DMS 273 (cell line): ENCODE results near the gene OSBPL8.
"Not testable (repeated sequence)": the region's sequence is repeated elsewhere in the genome, so short reads cannot be mapped to it uniquely, and the experiment has no call there.

Source experiments
- DNase-seq: peaks from one replicate; lab custom pipeline; 2025; ENCODE audit not compliant: unreplicated experiment; lab: John Stamatoyannopoulos, UW

Gene OSBPL8

GRCh38 chr12:76426160-76426559, 133.4 kb downstream of the OSBPL8 start:
- DNase-seq: no peak

DNA sequence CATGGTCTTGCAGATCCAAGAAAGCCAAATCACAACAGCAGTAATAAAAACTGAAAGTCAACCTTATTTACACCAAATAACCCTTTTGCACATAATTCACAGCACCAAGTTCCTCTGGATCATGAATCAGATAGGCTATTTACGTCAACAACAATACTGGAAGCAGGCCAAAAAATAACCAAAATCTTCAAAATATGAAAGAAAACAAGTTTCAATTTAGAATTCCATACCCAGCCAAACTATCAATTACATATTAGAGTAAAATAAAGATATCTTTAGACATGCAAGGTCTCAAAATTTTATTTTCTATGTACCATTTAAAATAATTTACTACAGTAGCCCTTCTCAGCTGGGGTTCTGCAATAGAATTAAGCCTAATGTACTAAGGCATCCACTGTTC, 134.6 kb downstream of the OSBPL8 start:
- peak; percentile 2 for DNase-seq

DNA sequence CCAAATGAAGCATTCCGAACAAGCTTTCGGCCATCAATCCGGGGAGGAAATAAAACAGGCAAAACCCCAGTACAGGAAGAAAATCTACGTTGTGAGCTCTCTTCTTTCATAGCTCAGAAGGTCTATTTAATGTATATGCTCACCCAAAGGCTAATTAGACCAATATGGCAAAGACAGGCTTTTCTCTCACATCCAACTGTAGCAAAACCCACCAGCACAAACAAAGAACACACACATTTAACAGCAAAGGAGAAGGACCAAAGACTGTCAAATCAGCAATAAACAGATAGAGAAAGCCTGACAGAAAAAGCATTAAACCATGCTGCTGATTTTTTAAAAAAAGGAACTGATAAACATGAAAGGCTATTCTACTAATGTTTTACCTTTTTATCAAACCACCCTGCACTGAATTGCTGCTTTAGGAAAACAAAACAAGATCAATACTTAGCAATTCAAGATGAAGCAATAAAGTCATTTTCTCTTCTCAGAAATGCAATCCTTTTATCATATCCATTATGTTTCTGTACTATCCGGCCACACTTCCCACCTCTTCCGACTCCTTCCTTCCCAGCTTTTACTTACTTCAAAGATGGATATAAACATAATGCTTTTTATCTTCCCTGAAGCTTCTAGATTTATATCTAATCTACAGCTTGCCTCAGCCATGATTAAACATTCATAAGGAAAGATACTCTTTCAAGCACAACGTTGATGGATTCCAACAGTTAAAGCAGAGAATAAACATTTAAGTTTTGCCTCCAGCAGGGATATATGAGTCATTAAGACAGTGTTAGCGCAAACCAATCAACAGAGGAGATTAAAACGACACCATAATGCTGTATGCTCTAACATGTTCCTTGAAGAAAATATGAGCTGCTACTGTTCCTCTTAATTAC, 136.8 kb downstream of the OSBPL8 start:
- peak; percentile 3 for DNase-seq

GRCh38 chr12:76422154-76422542, 137.4 kb downstream of the OSBPL8 start:
- no peak for DNase-seq

- DNase-seq: no peak
Observed at GRCh38 chr12:76421046-76421445, 138.5 kb downstream of the OSBPL8 start.

- no peak for DNase-seq
Observed at GRCh38 chr12:76420222-76420621, 139.3 kb downstream of the OSBPL8 start.

DNA sequence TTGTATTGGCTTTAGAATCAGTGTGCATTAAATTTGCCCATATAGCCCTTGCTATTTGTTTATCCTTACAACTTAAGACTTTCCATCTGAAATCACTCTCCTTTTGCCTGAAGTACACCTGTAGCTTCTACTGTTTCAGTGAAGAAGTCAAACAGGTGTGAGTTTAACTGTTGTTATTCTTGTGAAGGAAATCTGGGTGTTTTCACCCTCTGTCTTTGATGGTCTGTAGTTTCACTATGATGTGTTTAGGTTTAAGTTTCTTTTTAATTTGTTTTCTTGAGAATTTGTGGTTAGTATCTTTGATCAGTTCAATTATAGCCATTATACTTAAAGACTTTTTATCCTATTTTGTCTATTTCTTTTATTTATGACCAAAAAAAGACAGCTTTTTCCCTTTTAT, 142.5 kb downstream of the OSBPL8 start:
- DNase-seq: no peak

DNA sequence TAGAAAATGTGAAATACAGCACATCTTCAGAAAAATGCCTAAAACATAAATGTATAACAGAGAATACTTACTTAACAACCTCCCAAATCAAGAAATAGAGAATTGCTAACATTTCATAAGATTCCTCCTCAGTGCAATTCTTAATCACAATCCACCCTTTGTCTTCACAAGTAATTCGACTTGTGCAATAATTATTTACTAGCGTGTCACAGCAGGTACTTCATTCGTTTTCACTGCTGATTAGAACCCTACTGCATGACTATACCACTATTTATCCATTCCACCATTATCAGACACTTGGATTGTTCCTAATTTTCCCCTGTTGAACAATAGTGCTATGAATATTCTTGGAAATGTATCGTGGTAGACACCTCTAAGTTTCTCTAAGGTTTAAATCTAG, 146.4 kb downstream of the OSBPL8 start:
- DNase-seq: no peak

DNA sequence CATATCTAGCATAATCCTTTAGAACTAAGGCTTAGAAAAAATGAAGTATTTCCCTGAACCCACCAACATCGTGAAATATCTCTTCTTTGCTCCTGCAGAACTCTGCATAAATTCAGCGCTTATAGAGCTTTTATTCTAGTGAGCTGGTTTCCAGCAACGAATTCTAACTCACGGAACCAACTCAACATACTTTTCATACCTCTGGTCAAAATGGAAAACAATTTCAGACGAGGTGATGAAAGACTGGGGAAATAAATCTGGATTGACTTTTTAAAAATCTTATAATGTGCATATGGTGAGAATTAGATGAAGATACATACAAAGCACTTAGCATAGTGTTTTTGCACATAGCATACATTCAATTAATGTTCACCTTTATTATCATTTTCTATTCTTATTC, 148.8 kb downstream of the OSBPL8 start:
- DNase-seq: no peak

GRCh38 chr12:76410371-76410770, 149.2 kb downstream of the OSBPL8 start:
- DNase-seq: no peak

DNA sequence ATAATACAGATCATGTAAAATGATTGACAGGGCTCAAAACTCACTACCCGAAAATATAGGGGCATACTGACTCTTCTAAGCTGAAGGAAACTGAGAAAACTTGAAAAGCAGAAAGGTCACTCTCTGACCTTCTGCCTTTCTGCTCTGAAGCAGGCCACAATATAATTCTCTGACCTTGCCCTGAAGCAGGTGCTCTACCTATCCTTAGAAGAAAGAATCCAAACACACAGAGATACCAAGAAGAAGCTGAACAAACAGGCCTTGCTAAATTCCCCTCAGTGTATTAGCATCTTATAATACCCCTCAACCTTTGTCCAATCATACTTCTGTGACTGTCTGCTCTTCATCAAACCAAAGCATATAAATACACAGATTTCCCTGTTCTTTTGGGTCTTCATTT, 150.5 kb downstream of the OSBPL8 start:
- DNase-seq: no peak

DNA sequence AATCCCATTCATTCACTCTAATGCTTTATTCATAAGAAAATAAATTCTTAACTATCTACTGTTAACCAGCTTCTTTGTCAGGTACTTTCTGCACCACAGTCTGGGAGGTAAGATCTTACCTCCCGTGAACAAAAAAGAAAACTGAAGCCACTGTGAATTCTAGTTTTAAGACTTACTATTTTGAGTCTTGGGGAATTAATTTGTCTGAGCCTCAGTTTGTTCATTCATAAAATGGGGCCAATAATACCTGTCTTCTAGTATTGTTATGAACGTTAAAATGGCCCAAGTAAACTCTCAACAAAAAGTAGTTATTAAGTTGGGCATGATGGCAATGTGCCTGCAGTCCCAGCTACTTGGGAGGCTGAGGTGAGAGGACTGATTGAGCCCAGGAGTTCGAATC, 151.9 kb downstream of the OSBPL8 start:
- no peak for DNase-seq

- no peak for DNase-seq
Observed at GRCh38 chr12:76402259-76402658, 157.3 kb downstream of the OSBPL8 start.

GRCh38 chr12:76400136-76400535, 159.4 kb downstream of the OSBPL8 start:
- no peak for DNase-seq

DNA sequence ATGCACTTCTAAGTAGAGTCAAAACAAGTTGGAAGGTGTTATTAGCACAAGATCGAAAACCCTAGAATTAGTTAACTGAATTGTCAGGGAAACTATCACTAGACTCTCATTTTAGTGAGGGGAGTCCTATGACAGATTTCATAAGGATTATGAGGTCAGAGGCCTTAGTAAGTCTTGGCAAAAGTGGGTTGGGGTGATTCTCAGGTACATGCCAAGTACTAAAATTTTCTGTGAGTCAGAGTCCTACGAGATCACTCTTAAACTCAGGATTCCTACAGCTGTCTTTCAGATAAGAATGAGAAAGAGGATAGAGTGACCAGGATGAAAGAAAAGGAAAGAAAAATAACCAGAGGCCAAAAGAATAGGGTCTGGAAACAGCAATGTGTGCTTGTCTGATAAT, 160.5 kb downstream of the OSBPL8 start:
- DNase-seq: no peak

GRCh38 chr12:76398106-76398505, 161.5 kb downstream of the OSBPL8 start:
- DNase-seq: no peak

- DNase-seq: no peak
Observed at GRCh38 chr12:76391461-76391860, 168.1 kb downstream of the OSBPL8 start.

DNA sequence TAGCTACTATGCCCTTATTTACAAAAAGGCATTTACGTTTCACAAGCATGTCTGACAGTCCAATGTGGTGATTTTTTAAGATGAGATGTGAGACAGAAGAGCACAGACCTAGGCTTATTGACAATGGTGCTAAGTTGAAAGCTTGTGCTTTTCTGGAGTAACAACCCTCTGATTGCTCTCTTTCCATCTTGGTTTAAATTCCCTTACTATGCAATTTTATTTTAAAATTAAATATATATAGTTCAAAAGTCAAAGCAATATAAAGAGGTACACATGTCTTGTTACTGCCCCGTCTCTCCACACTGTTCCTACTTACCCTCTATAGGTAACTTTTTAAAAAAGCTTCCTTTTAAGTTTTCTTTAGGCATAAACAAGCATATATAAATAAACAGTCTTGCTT, 172.0 kb downstream of the OSBPL8 start:
- no peak for DNase-seq

GRCh38 chr12:76384560-76384959, 175.0 kb downstream of the OSBPL8 start:
- no peak for DNase-seq

DNA sequence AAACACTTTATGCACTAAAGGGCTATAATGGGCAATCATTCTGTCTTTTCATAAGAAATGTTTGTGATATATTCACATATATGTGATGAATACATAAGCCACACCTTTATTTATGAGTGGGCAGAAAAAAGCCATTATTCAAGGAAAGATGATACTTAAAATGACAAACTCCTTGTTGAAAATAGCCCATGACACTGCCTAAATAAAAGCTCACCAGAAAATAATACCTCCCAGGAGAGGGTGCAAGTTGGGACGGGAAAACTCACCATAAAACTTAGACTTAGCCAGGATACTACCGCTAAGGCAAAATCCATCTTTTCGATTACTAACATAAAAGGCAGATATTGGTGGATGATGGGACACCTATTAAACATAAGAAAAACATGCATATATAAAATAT, 175.6 kb downstream of the OSBPL8 start:
- DNase-seq: no peak

GRCh38 chr12:76379261-76379660, 180.3 kb downstream of the OSBPL8 start:
- no peak for DNase-seq

DNA sequence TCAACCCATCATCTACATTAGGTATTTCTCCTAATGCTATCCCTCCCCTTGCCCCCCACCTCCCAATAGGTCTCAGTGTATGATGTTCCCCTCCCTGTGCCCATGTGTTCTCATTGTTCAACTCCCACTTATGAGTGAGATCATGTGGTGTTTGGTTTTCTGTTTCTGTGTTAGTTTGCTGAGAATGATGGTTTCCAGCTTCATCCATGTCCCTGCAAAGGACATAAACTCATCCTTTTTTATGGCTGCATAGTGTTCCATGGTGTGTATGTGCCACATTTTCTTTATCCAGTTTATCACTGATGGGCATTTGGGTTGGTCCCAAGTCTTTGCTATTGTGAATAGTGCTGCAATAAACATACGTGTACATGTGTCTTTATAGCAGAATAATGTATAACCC, 182.7 kb downstream of the OSBPL8 start:
- not testable (repeated sequence) for DNase-seq

- DNase-seq: no peak
Observed at GRCh38 chr12:76375939-76376338, 183.6 kb downstream of the OSBPL8 start.
